Pancreas (tissue), 10 donors: ENCODE measurements around the gene GNG13. TPM values are rescaled to one million over a fixed set of nuclear protein-coding genes. Genes with fewer than 3 reads are reported as not detected.

Experiments
- ATAC-seq, 4 donors: fragments of 200-7000 bp; cut with Tn5 transposase; one replicate each; pipeline versions ENCODE4 v1.8.0 to v1.9.1; 2020; ENCODE audit warnings: mild to moderate bottlenecking in 4 of 4, moderate library complexity in 4 of 4
- DNase-seq, 6 donors: peaks; one replicate each; pipeline ENCODE4 v3.0.0-alpha.2; 2020
- FAIRE-seq: peaks from 2 replicates; lab custom pipeline; 2012; peaks lifted over from hg19 to GRCh38; lab: Jason Lieb, UNC
- H3K27ac ChIP-seq, 4 donors: fragments of 200-600 bp; sonication (generic); 1 replicate in 3 of 4; 2 replicates in 1 of 4; pipeline versions ENCODE4 v1.5.0 to v1.8.0; 2020
- H3K27me3 ChIP-seq, 4 donors: fragments of 200-600 bp; one replicate each; pipeline ENCODE4 v1.8.0; 2021
- H3K36me3 ChIP-seq, 3 donors: fragments of 200-600 bp; sonication (generic) in 1 of 3; one replicate each; pipeline versions ENCODE4 v1.5.0 to v1.8.0; 2020 to 2021
- H3K4me1 ChIP-seq, 3 donors: fragments of 200-600 bp; one replicate each; pipeline ENCODE4 v1.8.0; 2021
- H3K4me3 ChIP-seq, 4 donors: fragments of 200-600 bp; sonication (generic) in 2 of 4; one replicate each; pipeline versions ENCODE4 v1.5.0 to v1.8.0; 2020 to 2021
- H3K9me3 ChIP-seq, 4 donors: fragments of 200-600 bp; one replicate each; pipeline ENCODE4 v1.8.0; 2021
- CTCF ChIP-seq, 4 donors: fragments of 200-600 bp; sonication (generic) in 3 of 4; IDR thresholded peaks; one replicate each; pipeline versions ENCODE4 v1.5.0 to v1.8.0; 2021; ENCODE audit warnings: antibody characterized with exemption in 4 of 4
- WGBS, 2 donors: extraction: QIAGEN DNeasy Blood & Tissue Kit; methylation state at CpG; one replicate each; pipeline ENCODE4 v1.1.7; 2013; 5-methylcytosine and 5-hydroxymethylcytosine counted together
- intact Hi-C, 3 donors: fragments of 100-400 bp; cut with DNase I; formaldehyde crosslinking; loops; one replicate each; pipeline versions ENCODE4 v1.11.1 to v1.14.2; 2022
- polyA plus RNA-seq, 2 donors: library from polyadenylated mRNA; stranded (reverse); fragments of 200-250 nt; gene quantifications; one replicate each; pipeline ENCODE4 v1.2.3, GENCODE V29; 2013
- total RNA-seq, 6 donors: library from RNA; stranded (reverse); fragmentation: NEBNext Ultra II Directional in 4 of 6; extraction: Animal tissue kit (Norgen Biotek cat#: 25700) in 4 of 6; gene quantifications; one replicate each; pipeline versions ENCODE4 v1.2.1 to v1.2.4, GENCODE V29; 2021 to 2023
- donor health status: healthy with polysubstance abuse.
- donor health status: DM: no; HTN: no; CAD: no; lungs with moderate emphysema.
- donor health status: DM: no; HTN: no; CAD: no.
- donor health status: control.
- donor health status: control.
- donor health status: Bipolar disorder and iron deficiency.
- donor health status: DM: yes; HTN: yes; CAD: no.
- donor health status: DM: no; HTN: no; CAD: no.
- donor health status: DM: no; HTN: no; CAD: no.
- donor health status: DM: yes; HTN: yes; CAD: no.

The GNG13 gene
- total and polyA plus RNA-seq, 8 donors: not detected

GRCh38 chr16:832652-833336 lies 32.3 kb upstream of the GNG13 start:
- Histone ChIP-seq H3K9me3 (no peaks in the 10 kb centered on the region), H3K27ac (no peak overlapping the region), H3K4me1 (no peaks in the 10 kb centered on the region), H3K36me3 (no peaks in the 10 kb centered on the region), H3K27me3 (no peaks in the 10 kb centered on the region), H3K4me3 (no peak overlapping the region)
- no peak for DNase-seq
- TF ChIP-seq CTCF (IDR thresholded peaks at IDR 0.05): no peak
- ATAC-seq: no peak
- whole genome bisulfite sequencing, 2 donors: 74 to 80% methylated on average over 32 to 35 of the region's 35 CpGs
- intact Hi-C loops: no loop called here
- FAIRE-seq: no peak

GRCh38 chr16:831571-832413 lies 31.3 kb upstream of the GNG13 start:
- DNase-seq (peak in 1 of 6 donors; percentile 62), FAIRE-seq (no peak)
- no peaks in the 10 kb centered on the region for H3K27me3 ChIP-seq

GRCh38 chr16:830871-831570 lies 30.5 kb upstream of the GNG13 start:
- intact Hi-C loops: no loop called here
- ATAC-seq: no peak
- no peak for FAIRE-seq
- Histone ChIP-seq H3K36me3 (no peaks in the 10 kb centered on the region), H3K27ac (no peak overlapping the region), H3K9me3 (no peaks in the 10 kb centered on the region), H3K4me1 (no peaks in the 10 kb centered on the region), H3K27me3 (no peaks in the 10 kb centered on the region), H3K4me3 (no peak overlapping the region)
- peak in 1 of 6 donors; percentile 8 for DNase-seq
- WGBS, 2 donors: 61 to 68% methylated on average over 24 of the region's 24 CpGs
- no peak for TF ChIP-seq CTCF (IDR thresholded peaks at IDR 0.05)

More at GRCh38 chr16:831571-832413, 31.3 kb upstream of the GNG13 start:
- Histone ChIP-seq H3K9me3 (no peaks in the 10 kb centered on the region), H3K4me3 (no peak overlapping the region), H3K27ac (no peak overlapping the region), H3K4me1 (no peaks in the 10 kb centered on the region), H3K36me3 (no peaks in the 10 kb centered on the region)
- TF ChIP-seq CTCF (IDR thresholded peaks at IDR 0.05): no peak
- intact Hi-C loops: no loop called here
- ATAC-seq: no peak
- WGBS, 2 donors: 47 to 51% methylated on average over 21 to 27 of the region's 27 CpGs

- Histone ChIP-seq H3K27me3 (no peaks in the 10 kb centered on the region), H3K36me3 (no peaks in the 10 kb centered on the region), H3K27ac (no peak overlapping the region), H3K4me3 (no peak overlapping the region), H3K9me3 (no peaks in the 10 kb centered on the region), H3K4me1 (no peaks in the 10 kb centered on the region)
- WGBS, 2 donors: 77 to 83% methylated on average over 42 to 43 of the region's 43 CpGs
- no peak for TF ChIP-seq CTCF (IDR thresholded peaks at IDR 0.05)
- intact Hi-C loops: no loop called here
- DNase-seq (peak in 1 of 6 donors; percentile 8), ATAC-seq (no peak), FAIRE-seq (no peak)
Measured at GRCh38 chr16:830107-830870, 29.8 kb upstream of the GNG13 start.
